Neural progenitor cell (in vitro differentiated cells): Measurements from ENCODE around the gene REP15. TPM values are rescaled to one million over a fixed set of nuclear protein-coding genes. Genes with fewer than 3 reads are reported as not detected.
A peak's percentile ranks its signal among the peaks of the same experiment; 100 is the strongest.

Experiments
- DNase-seq: peaks from one replicate; pipeline ENCODE4 v3.0.0-alpha.2; 2016; ENCODE audit warnings: low spot score
- H2AFZ ChIP-seq: fragments of 200-600 bp; sonication (generic); replicated peaks from 2 replicates; pipeline ENCODE4 v1.6.1; 2016; ENCODE audit warnings: antibody characterized with exemption
- H3F3A ChIP-seq: fragments of 200-600 bp; sonication (generic); 2 replicates; pipeline ENCODE4 v1.6.1; 2016; ENCODE audit warnings: antibody characterized with exemption, low read depth
- H3K27ac ChIP-seq: fragments of 200-600 bp; sonication (generic); 2 replicates; pipeline ENCODE4 v1.5.1; 2016; ENCODE audit warnings: mild to moderate bottlenecking
- H3K27me3 ChIP-seq: fragments of 200-600 bp; sonication (generic); 2 replicates; pipeline ENCODE4 v1.6.1; 2016; ENCODE audit warnings: mild to moderate bottlenecking, moderate library complexity
- H3K36me3 ChIP-seq: fragments of 200-600 bp; sonication (generic); 2 replicates; pipeline ENCODE4 v1.5.1; 2016
- H3K4me1 ChIP-seq: fragments of 200-600 bp; sonication (generic); 2 replicates; pipeline ENCODE4 v1.6.1; 2016; ENCODE audit warnings: mixed run types
- H3K4me2 ChIP-seq: fragments of 200-600 bp; sonication (generic); 2 replicates; pipeline ENCODE4 v1.6.1; 2016
- H3K4me3 ChIP-seq: fragments of 200-600 bp; sonication (generic); 2 replicates; pipeline ENCODE4 v1.5.1; 2016
- H3K79me2 ChIP-seq: fragments of 200-600 bp; sonication (generic); 2 replicates; pipeline ENCODE4 v1.6.1; 2016; ENCODE audit warnings: low read depth
- H3K9ac ChIP-seq: fragments of 200-600 bp; sonication (generic); 2 replicates; pipeline ENCODE4 v1.6.1; 2016
- H3K9me3 ChIP-seq: fragments of 200-600 bp; sonication (generic); 2 replicates; pipeline ENCODE4 v1.5.1; 2016; ENCODE audit warnings: low read depth
- H4K20me1 ChIP-seq: fragments of 200-600 bp; sonication (generic); 2 replicates; pipeline ENCODE4 v1.6.1; 2016; ENCODE audit warnings: low read depth
- H3K27ac Mint-ChIP-seq: 3 replicates; pipeline ENCODE4 v1.8.0; 2021; ENCODE audit warnings: mixed read lengths
- H3K27me3 Mint-ChIP-seq: 2 replicates; pipeline ENCODE4 v1.8.0; 2022; ENCODE audit warnings: low read depth, mild to moderate bottlenecking, inconsistent platforms, moderate library complexity, mixed read lengths; ENCODE audit not compliant: insufficient read depth
- H3K36me3 Mint-ChIP-seq: 3 replicates; pipeline ENCODE4 v1.8.0; 2021; ENCODE audit warnings: mixed read lengths
- H3K4me1 Mint-ChIP-seq: 3 replicates; pipeline ENCODE4 v1.8.0; 2021; ENCODE audit warnings: mixed read lengths
- H3K4me3 Mint-ChIP-seq: 3 replicates; pipeline ENCODE4 v1.8.0; 2021; ENCODE audit warnings: mild to moderate bottlenecking, moderate library complexity, mixed read lengths
- H3K9me3 Mint-ChIP-seq: 3 replicates; pipeline ENCODE4 v1.8.0; 2020; ENCODE audit warnings: mixed read lengths
- EZH2 ChIP-seq: fragments of 200-600 bp; sonication (generic); IDR thresholded peaks from 2 replicates; pipeline ENCODE4 v1.6.1; 2017; ENCODE audit warnings: antibody characterized with exemption, mild to moderate bottlenecking, moderate library complexity
- EZH2phosphoT487 ChIP-seq: fragments of 200-600 bp; sonication (generic); IDR thresholded peaks from 2 replicates; pipeline ENCODE4 v1.6.1; 2017; ENCODE audit warnings: antibody characterized with exemption
- total RNA-seq: library from RNA; depleted of rRNA; stranded (reverse); fragments of >200 nt; gene quantifications from 2 replicates; pipeline ENCODE4 v1.2.3, GENCODE V29; 2015; ENCODE audit warnings: low replicate concordance
- TF ChIP-seq, protein P1 (sequence below): fragments of 200-600 bp; sonication (generic); IDR thresholded peaks from 2 replicates; pipeline ENCODE4 v1.5.1; 2017; ENCODE audit warnings: antibody characterized with exemption, mild to moderate bottlenecking

The REP15 gene
- total RNA-seq, 1 donor from 2014 or later: 0.45 TPM

DNA sequence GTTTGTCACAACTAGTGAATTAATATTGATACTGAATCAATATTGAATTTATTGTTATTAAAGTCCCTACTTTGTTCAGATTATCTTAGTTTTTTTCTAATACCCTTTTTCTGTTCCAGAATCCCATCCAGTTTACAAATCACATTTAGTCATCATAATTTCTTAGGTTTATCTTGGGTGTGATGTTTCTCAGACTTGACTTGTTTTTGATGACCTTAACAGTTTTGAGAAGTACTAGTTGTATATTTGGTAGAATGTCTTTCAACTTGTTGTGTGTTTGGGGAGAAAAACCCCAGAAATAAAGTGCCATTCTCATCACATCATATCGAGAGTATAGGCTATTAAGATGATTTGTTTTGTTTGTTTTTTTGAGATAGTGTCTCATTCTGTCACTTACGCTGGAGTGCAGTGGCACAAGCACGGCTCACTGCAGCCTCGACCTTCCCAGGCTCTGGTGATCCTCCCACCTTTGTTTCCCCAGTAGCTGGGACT lies 33.9 kb downstream of the REP15 start:
- no peaks in the 10 kb centered on the region for H3K27me3 ChIP-seq
- Mint-ChIP-seq H3K27me3 (peaks cover 3% of the 10 kb centered on the region), H3K27ac (no peak overlapping the region), H3K9me3 (no peaks in the 10 kb centered on the region), H3K4me1 (no peaks in the 10 kb centered on the region), H3K36me3 (peaks cover 13% of the 10 kb centered on the region), H3K4me3 (no peak overlapping the region)
- no peaks in the 10 kb centered on the region for H3K9me3 ChIP-seq
- no peak overlapping the region for H3K27ac ChIP-seq
- H4K20me1 ChIP-seq: no peaks in the 10 kb centered on the region
- DNase-seq: no peak
- H3K9ac ChIP-seq: no peak overlapping the region
- peaks cover 4% of the 10 kb centered on the region for H3K36me3 ChIP-seq
- no peaks in the 10 kb centered on the region for H3F3A ChIP-seq
- H3K4me1 ChIP-seq: no peaks in the 10 kb centered on the region
- TF ChIP-seq EZH2phosphoT487: no peak
- no peak for TF ChIP-seq EZH2
- TF ChIP-seq, protein P1, sequence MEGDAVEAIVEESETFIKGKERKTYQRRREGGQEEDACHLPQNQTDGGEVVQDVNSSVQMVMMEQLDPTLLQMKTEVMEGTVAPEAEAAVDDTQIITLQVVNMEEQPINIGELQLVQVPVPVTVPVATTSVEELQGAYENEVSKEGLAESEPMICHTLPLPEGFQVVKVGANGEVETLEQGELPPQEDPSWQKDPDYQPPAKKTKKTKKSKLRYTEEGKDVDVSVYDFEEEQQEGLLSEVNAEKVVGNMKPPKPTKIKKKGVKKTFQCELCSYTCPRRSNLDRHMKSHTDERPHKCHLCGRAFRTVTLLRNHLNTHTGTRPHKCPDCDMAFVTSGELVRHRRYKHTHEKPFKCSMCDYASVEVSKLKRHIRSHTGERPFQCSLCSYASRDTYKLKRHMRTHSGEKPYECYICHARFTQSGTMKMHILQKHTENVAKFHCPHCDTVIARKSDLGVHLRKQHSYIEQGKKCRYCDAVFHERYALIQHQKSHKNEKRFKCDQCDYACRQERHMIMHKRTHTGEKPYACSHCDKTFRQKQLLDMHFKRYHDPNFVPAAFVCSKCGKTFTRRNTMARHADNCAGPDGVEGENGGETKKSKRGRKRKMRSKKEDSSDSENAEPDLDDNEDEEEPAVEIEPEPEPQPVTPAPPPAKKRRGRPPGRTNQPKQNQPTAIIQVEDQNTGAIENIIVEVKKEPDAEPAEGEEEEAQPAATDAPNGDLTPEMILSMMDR: no peak
- H2AFZ ChIP-seq: no peak overlapping the region
- no peak overlapping the region for H3K4me3 ChIP-seq
- H3K79me2 ChIP-seq: no peaks in the 10 kb centered on the region
- no peak overlapping the region for H3K4me2 ChIP-seq

DNA sequence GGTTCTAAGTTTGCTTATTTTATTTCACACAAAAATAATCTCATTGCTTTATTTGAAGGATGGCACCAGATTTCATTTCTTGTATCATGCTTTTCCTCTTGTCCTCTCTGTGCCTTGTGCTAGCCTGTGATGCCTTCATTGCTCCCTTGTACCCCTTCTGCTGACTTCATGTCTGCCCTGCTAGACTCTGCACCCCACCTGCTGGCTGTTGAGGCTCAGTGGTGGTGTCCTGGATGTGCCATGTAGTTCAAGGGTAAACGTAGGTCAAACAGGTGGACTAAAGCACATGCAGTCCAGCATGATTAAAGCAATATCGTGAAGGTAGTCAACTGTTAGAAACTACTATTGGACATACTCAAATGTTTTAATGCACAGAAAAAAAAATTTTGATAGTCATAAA lies 36.0 kb downstream of the REP15 start:
- Histone ChIP-seq H3K27ac (no peak overlapping the region), H3K4me3 (no peak overlapping the region), H3K79me2 (no peaks in the 10 kb centered on the region), H4K20me1 (no peaks in the 10 kb centered on the region), H3K4me2 (no peak overlapping the region), H2AFZ (no peak overlapping the region), H3F3A (no peaks in the 10 kb centered on the region), H3K9me3 (no peaks in the 10 kb centered on the region), H3K36me3 (peaks cover 4% of the 10 kb centered on the region), H3K9ac (no peak overlapping the region), H3K27me3 (no peaks in the 10 kb centered on the region), H3K4me1 (no peaks in the 10 kb centered on the region)
- Mint-ChIP-seq H3K4me3 (no peak overlapping the region), H3K27me3 (no peaks in the 10 kb centered on the region), H3K9me3 (no peaks in the 10 kb centered on the region), H3K27ac (no peak overlapping the region), H3K4me1 (no peaks in the 10 kb centered on the region), H3K36me3 (peaks cover 5% of the 10 kb centered on the region)
- no peak for TF ChIP-seq EZH2phosphoT487
- TF ChIP-seq, protein P1: peak; percentile 27
- TF ChIP-seq EZH2: no peak
- DNase-seq: no peak

DNA sequence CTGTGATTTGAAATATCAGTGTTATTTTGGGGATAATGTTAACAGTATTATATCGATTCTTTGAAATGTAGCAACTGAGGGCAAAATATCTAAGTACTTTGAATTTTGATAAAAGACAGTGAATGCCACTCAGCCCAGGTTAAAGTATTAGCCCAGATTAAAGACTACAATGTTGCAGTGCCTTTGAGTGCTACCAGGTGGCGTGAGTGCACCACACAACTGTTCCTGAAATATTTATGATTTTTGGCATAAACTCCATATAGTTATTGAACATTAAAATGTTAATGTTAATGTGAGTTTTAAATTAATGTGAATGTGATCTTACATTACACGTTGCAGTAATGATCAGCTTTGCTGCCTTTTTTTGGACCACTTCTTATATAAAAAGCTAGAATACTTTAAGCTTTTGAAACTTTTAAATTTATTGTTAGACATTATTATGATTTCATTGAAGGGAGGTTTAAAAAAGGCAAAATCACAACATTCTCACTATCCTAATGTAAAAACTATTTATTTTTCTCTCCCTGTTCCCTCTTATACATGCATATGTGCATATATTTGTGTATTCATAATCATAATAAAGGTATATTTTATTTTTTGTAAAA lies 36.9 kb downstream of the REP15 start:
- H3K79me2 ChIP-seq: no peaks in the 10 kb centered on the region
- H3K27me3 Mint-ChIP-seq: no peaks in the 10 kb centered on the region
- no peak overlapping the region for H2AFZ ChIP-seq
- H3K4me1 Mint-ChIP-seq: no peaks in the 10 kb centered on the region
- no peak overlapping the region for H3K9ac ChIP-seq
- H4K20me1 ChIP-seq: no peaks in the 10 kb centered on the region
- H3K27me3 ChIP-seq: no peaks in the 10 kb centered on the region
- no peak overlapping the region for H3K4me3 ChIP-seq
- TF ChIP-seq EZH2phosphoT487 (no peak), EZH2 (no peak)
- TF ChIP-seq, protein P1: peak; percentile 95
- no peaks in the 10 kb centered on the region for H3K9me3 Mint-ChIP-seq
- no peak overlapping the region for H3K4me2 ChIP-seq
- no peak overlapping the region for H3K27ac ChIP-seq
- H3F3A ChIP-seq: no peaks in the 10 kb centered on the region
- H3K27ac Mint-ChIP-seq: no peak overlapping the region
- H3K36me3 ChIP-seq: peaks cover 4% of the 10 kb centered on the region
- H3K36me3 Mint-ChIP-seq: peaks cover 5% of the 10 kb centered on the region
- no peak overlapping the region for H3K4me3 Mint-ChIP-seq
- peak; percentile 29 for DNase-seq
- no peaks in the 10 kb centered on the region for H3K4me1 ChIP-seq
- no peaks in the 10 kb centered on the region for H3K9me3 ChIP-seq
